Lower leg skin (tissue), 4 donors: ENCODE data around the gene NIM1K. TPM values are rescaled to one million over a fixed set of nuclear protein-coding genes. Genes with fewer than 3 reads are reported as not detected.
"Not testable (repeated sequence)": the region's sequence is repeated elsewhere in the genome, so short reads cannot be mapped to it uniquely, and the experiment has no call there.

Experiments used
- DNase-seq, 2 donors: peaks; one replicate each; pipeline ENCODE4 v3.0.0-alpha.2; 2019; ENCODE audit warnings: low spot score in 2 of 2
- H3K4me3 ChIP-seq: fragments of 200-600 bp; sonication (generic); 2 replicates; pipeline ENCODE4 v1.5.1; 2017; ENCODE audit warnings: mild to moderate bottlenecking, low read depth; ENCODE audit not compliant: poor library complexity, severe bottlenecking
- CTCF ChIP-seq, 3 donors: fragments of 450-650 bp; IDR thresholded peaks; one replicate each; pipeline ENCODE4 v1.5.1; 2016; ENCODE audit warnings: antibody characterized with exemption in 3 of 3, mild to moderate bottlenecking in 3 of 3, moderate library complexity in 2 of 3
- POLR2A ChIP-seq, 2 donors: fragments of 450-650 bp; IDR thresholded peaks; one replicate each; pipeline ENCODE4 v1.6.1; 2016 to 2017; ENCODE audit warnings: antibody characterized with exemption in 2 of 2, mild to moderate bottlenecking in 1 of 2, moderate library complexity in 1 of 2
- WGBS, 2 donors: methylation state at CpG; one replicate each; pipeline ENCODE4 v1.1.5; 2018; 5-methylcytosine and 5-hydroxymethylcytosine counted together
- intact Hi-C: fragments of 100-400 bp; cut with DNase I; formaldehyde crosslinking; loops from one replicate; pipeline ENCODE4 v1.15.0; 2023; ENCODE audit warnings: low total_unique reads
- total RNA-seq, 4 donors: library from RNA; depleted of rRNA; stranded (reverse); fragments of >200 nt; gene quantifications; one replicate each; pipeline ENCODE4 v1.1.0, GENCODE V29; 2016

The NIM1K gene
- total RNA-seq, 4 donors from 2014 or later: 0.44 to 2.5 (median 0.65) TPM; not detected in 1

- WGBS, 2 donors: 81 to 87% methylated on average over 5 of the region's 5 CpGs
- no peak for DNase-seq
- H3K4me3 ChIP-seq: no peak overlapping the region
- no peak for TF ChIP-seq POLR2A (IDR thresholded peaks at IDR 0.05)
- TF ChIP-seq CTCF (IDR thresholded peaks at IDR 0.05): no peak
- intact Hi-C loops: no loop called here
Observed at GRCh38 chr5:43161244-43161643, 30.8 kb upstream of the NIM1K start.

GRCh38 chr5:43164801-43165200 is 27.2 kb upstream of the NIM1K start:
- 86 to 95% methylated on average over 5 of the region's 5 CpGs for WGBS, 2 donors

GRCh38 chr5:43165323-43165722 is 26.7 kb upstream of the NIM1K start:
- no peak for DNase-seq
- intact Hi-C loops: no loop called here
- TF ChIP-seq CTCF (IDR thresholded peaks at IDR 0.05) (no peak), POLR2A (IDR thresholded peaks at IDR 0.05) (no peak)
- 53 to 84% methylated on average over 1 of the region's 1 CpG for WGBS, 2 donors
- no peak overlapping the region for H3K4me3 ChIP-seq

More at GRCh38 chr5:43164801-43165200, 27.2 kb upstream of the NIM1K start:
- DNase-seq, H3K4me3 ChIP-seq, intact Hi-C loops: not testable (repeated sequence)

- intact Hi-C loops: no loop called here
- no peak overlapping the region for H3K4me3 ChIP-seq
- no peak for DNase-seq
- 86 to 93% methylated on average over 2 of the region's 2 CpGs for WGBS, 2 donors
- TF ChIP-seq POLR2A (IDR thresholded peaks at IDR 0.05) (no peak), CTCF (IDR thresholded peaks at IDR 0.05) (no peak)
Observed at GRCh38 chr5:43168175-43168574, 23.9 kb upstream of the NIM1K start.

- intact Hi-C loops: no loop called here
- TF ChIP-seq POLR2A (IDR thresholded peaks at IDR 0.05) (no peak), CTCF (IDR thresholded peaks at IDR 0.05) (no peak)
- H3K4me3 ChIP-seq: no peak overlapping the region
- no peak for DNase-seq
- 96 to 99% methylated on average over 8 of the region's 8 CpGs for WGBS, 2 donors
Observed at GRCh38 chr5:43171451-43171850, 20.6 kb upstream of the NIM1K start.

GRCh38 chr5:43171926-43172325 is 20.1 kb upstream of the NIM1K start:
- TF ChIP-seq CTCF (IDR thresholded peaks at IDR 0.05) (no peak), POLR2A (IDR thresholded peaks at IDR 0.05) (no peak)
- DNase-seq: no peak
- intact Hi-C loops: no loop called here
- H3K4me3 ChIP-seq: no peak overlapping the region
- 93% methylated on average over 1 of the region's 1 CpG for WGBS, 2 donors
